ENCODE measurements around the gene TBX10.
"Not testable (repeated sequence)": the region's sequence is repeated elsewhere in the genome, so short reads cannot be mapped to it uniquely, and the experiment has no call there.

TBX10 gene

GRCh38 chr11:67614730-67615714 is 24.5 kb downstream of the TBX10 start:
- DNase-seq, result peak; percentile 25

- DNase-seq, result no peak
Measured at GRCh38 chr11:67613960-67614715, 25.4 kb downstream of the TBX10 start.

- no peak for DNase-seq
Measured at GRCh38 chr11:67613313-67613959, 26.1 kb downstream of the TBX10 start.

GRCh38 chr11:67612751-67613150 is 26.8 kb downstream of the TBX10 start:
- DNase-seq, result no peak

- no peak for DNase-seq
Measured at GRCh38 chr11:67611704-67612587, 27.6 kb downstream of the TBX10 start.

- DNase-seq, result no peak
Measured at GRCh38 chr11:67611165-67611564, 28.4 kb downstream of the TBX10 start.

GRCh38 chr11:67610302-67610868 is 29.2 kb downstream of the TBX10 start:
- DNase-seq, result no peak

GRCh38 chr11:67609316-67609715 is 30.2 kb downstream of the TBX10 start:
- no peak for DNase-seq

- no peak for DNase-seq
Measured at GRCh38 chr11:67608486-67608885, 31.1 kb downstream of the TBX10 start.

- no peak for DNase-seq
Measured at GRCh38 chr11:67607507-67607906, 32.1 kb downstream of the TBX10 start.

- peak; percentile 97 for DNase-seq
Measured at GRCh38 chr11:67606492-67607295, 32.9 kb downstream of the TBX10 start, which contains the start of gene NDUFV1. Gene NDUFV1, plus strand, starts transcription at chr11:67606936. Its CDS starts 69 bp downstream, at chr11:67607005.

- DNase-seq, result no peak
Measured at GRCh38 chr11:67606093-67606491, 33.5 kb downstream of the TBX10 start.

GRCh38 chr11:67605231-67606011 is 34.1 kb downstream of the TBX10 start:
- no peak for DNase-seq

GRCh38 chr11:67604815-67605214 is 34.7 kb downstream of the TBX10 start:
- DNase-seq, result no peak

GRCh38 chr11:67604119-67604518 is 35.4 kb downstream of the TBX10 start:
- DNase-seq, result not testable (repeated sequence)

- no peak for DNase-seq
Measured at GRCh38 chr11:67601098-67601497, 38.5 kb downstream of the TBX10 start.

GRCh38 chr11:67600324-67601029 is 39.1 kb downstream of the TBX10 start:
- DNase-seq, result no peak

- DNase-seq, result no peak
Measured at GRCh38 chr11:67599149-67599548, 40.4 kb downstream of the TBX10 start.

GRCh38 chr11:67597963-67598362 is 41.6 kb downstream of the TBX10 start:
- not testable (repeated sequence) for DNase-seq
